ENCODE measurements around the gene HDAC4. TPM values are rescaled to one million over a fixed set of nuclear protein-coding genes. Genes with fewer than 3 reads are reported as not detected.

The HDAC4 gene
- total RNA-seq, 1 experiment from 2014 or later, result 44.4 TPM

GRCh38 chr2:239022437-239023260, 378.2 kb downstream of the HDAC4 start:
- H3K4me1 Mint-ChIP-seq, result peaks cover 7% of the 10 kb centered on the region
- CTCF ChIA-PET, result interaction anchor here (1.5 kb wide), 1 partner anchor 147 kb away, joined by 4 read pairs; no protein-coding TSS in a partner anchor
- TF ChIP-seq ZNF416 (CRISPR knock-in tag; IDR thresholded peaks at IDR 0.05), result no peak
- no peak for TF ChIP-seq PRRX2 (CRISPR knock-in tag; IDR thresholded peaks at IDR 0.05)
- no peak for TF ChIP-seq ZNF423 (CRISPR knock-in tag; IDR thresholded peaks at IDR 0.05)
- no peak for TF ChIP-seq RELA (CRISPR knock-in tag; IDR thresholded peaks at IDR 0.05; ENCODE audit: borderline replicate concordance)
- TF ChIP-seq KAT7 (CRISPR knock-in tag; IDR thresholded peaks at IDR 0.05; ENCODE audit: borderline replicate concordance), result no peak
- TF ChIP-seq, protein P1, sequence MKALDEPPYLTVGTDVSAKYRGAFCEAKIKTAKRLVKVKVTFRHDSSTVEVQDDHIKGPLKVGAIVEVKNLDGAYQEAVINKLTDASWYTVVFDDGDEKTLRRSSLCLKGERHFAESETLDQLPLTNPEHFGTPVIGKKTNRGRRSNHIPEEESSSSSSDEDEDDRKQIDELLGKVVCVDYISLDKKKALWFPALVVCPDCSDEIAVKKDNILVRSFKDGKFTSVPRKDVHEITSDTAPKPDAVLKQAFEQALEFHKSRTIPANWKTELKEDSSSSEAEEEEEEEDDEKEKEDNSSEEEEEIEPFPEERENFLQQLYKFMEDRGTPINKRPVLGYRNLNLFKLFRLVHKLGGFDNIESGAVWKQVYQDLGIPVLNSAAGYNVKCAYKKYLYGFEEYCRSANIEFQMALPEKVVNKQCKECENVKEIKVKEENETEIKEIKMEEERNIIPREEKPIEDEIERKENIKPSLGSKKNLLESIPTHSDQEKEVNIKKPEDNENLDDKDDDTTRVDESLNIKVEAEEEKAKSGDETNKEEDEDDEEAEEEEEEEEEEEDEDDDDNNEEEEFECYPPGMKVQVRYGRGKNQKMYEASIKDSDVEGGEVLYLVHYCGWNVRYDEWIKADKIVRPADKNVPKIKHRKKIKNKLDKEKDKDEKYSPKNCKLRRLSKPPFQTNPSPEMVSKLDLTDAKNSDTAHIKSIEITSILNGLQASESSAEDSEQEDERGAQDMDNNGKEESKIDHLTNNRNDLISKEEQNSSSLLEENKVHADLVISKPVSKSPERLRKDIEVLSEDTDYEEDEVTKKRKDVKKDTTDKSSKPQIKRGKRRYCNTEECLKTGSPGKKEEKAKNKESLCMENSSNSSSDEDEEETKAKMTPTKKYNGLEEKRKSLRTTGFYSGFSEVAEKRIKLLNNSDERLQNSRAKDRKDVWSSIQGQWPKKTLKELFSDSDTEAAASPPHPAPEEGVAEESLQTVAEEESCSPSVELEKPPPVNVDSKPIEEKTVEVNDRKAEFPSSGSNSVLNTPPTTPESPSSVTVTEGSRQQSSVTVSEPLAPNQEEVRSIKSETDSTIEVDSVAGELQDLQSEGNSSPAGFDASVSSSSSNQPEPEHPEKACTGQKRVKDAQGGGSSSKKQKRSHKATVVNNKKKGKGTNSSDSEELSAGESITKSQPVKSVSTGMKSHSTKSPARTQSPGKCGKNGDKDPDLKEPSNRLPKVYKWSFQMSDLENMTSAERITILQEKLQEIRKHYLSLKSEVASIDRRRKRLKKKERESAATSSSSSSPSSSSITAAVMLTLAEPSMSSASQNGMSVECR (CRISPR knock-in tag; IDR thresholded peaks at IDR 0.05; ENCODE audit: borderline replicate concordance), result no peak
- no peaks in the 10 kb centered on the region for H3K36me3 Mint-ChIP-seq
- DNase-seq (ENCODE audit: low spot score) (no peak), ATAC-seq (no peak)
- H3K27me3 Mint-ChIP-seq (ENCODE audit: low read depth), result no peaks in the 10 kb centered on the region; the same call in 1 of the 2 replicates
- H3K4me3 Mint-ChIP-seq, result no peak overlapping the region
- H3K9me3 Mint-ChIP-seq, result no peaks in the 10 kb centered on the region
- no peak overlapping the region for H3K27ac Mint-ChIP-seq
- POLR2A ChIA-PET, result no interaction called here

DNA sequence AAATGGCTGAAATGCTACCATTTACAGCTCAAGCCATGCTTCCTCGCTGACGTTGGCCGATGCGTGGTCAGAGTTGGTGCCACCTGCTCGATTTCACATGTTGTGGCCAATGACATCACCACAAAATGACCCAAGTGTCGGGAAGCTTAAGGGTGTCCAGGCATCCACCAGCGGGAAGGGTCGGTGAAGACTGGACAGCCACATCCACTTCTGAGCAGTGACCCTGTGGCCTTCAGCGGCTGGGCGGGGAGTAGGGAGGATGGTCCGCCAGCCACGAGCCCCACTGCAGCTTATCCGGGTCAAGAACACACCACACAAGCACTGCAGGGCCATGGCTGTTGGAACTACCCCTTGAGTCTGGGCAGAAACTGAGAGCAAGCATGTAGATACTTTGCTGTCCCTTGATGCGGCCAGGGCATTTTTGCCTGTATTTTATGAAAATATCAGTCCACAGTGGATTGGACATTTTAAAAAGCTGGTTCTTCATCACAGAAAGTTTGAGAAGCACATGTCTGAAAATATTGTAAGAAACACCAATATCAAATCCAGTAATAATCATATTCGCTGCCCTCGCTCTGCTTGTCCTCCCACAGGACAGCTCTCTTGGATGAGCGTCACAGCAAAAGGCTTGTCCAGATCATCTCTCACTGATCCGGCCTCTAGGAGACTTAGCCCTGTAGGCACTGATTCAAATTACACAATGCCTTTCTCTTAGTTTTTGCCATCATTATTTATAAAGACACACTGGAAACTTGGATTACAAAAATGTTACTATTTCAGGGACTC, 379.0 kb downstream of the HDAC4 start:
- Mint-ChIP-seq H3K4me1 (peaks cover 7% of the 10 kb centered on the region), H3K27ac (no peak overlapping the region), H3K9me3 (no peaks in the 10 kb centered on the region), H3K27me3 (ENCODE audit: low read depth) (no peaks in the 10 kb centered on the region; the same call in 1 of the 2 replicates), H3K36me3 (no peaks in the 10 kb centered on the region), H3K4me3 (no peak overlapping the region)
- CTCF ChIA-PET, result no interaction called here
- POLR2A ChIA-PET, result no interaction called here
- DNase-seq (ENCODE audit: low spot score) (no peak), ATAC-seq (no peak)
- TF ChIP-seq GTF2I (CRISPR knock-in tag; conservative IDR thresholded peaks at IDR 0.05) (no peak), ZNF138 (CRISPR knock-in tag; conservative IDR thresholded peaks at IDR 0.05) (no peak), TCF7 (CRISPR knock-in tag; IDR thresholded peaks at IDR 0.05; ENCODE audit: low read depth) (no peak), ZNF396 (CRISPR knock-in tag; IDR thresholded peaks at IDR 0.05; ENCODE audit: borderline replicate concordance) (no peak), FOXK1 (CRISPR knock-in tag; IDR thresholded peaks at IDR 0.05) (no peak), MYBL2 (CRISPR knock-in tag; IDR thresholded peaks at IDR 0.05) (no peak), NFATC4 (CRISPR knock-in tag; IDR thresholded peaks at IDR 0.05) (no peak), ZNF219 (CRISPR knock-in tag; IDR thresholded peaks at IDR 0.05; ENCODE audit: borderline replicate concordance) (no peak), PREB (CRISPR knock-in tag; IDR thresholded peaks at IDR 0.05; ENCODE audit: borderline replicate concordance) (no peak), MAX (CRISPR knock-in tag; IDR thresholded peaks at IDR 0.05) (no peak), SMAD4 (CRISPR knock-in tag; IDR thresholded peaks at IDR 0.05) (no peak), ZNF263 (CRISPR knock-in tag; IDR thresholded peaks at IDR 0.05; ENCODE audit: low read depth) (no peak), SMAD3 (CRISPR knock-in tag; IDR thresholded peaks at IDR 0.05; ENCODE audit: borderline replicate concordance) (no peak), ESRRA (CRISPR knock-in tag; IDR thresholded peaks at IDR 0.05; ENCODE audit: borderline replicate concordance) (no peak), NR1H2 (CRISPR knock-in tag; IDR thresholded peaks at IDR 0.05) (no peak)
- TF ChIP-seq, protein P2, sequence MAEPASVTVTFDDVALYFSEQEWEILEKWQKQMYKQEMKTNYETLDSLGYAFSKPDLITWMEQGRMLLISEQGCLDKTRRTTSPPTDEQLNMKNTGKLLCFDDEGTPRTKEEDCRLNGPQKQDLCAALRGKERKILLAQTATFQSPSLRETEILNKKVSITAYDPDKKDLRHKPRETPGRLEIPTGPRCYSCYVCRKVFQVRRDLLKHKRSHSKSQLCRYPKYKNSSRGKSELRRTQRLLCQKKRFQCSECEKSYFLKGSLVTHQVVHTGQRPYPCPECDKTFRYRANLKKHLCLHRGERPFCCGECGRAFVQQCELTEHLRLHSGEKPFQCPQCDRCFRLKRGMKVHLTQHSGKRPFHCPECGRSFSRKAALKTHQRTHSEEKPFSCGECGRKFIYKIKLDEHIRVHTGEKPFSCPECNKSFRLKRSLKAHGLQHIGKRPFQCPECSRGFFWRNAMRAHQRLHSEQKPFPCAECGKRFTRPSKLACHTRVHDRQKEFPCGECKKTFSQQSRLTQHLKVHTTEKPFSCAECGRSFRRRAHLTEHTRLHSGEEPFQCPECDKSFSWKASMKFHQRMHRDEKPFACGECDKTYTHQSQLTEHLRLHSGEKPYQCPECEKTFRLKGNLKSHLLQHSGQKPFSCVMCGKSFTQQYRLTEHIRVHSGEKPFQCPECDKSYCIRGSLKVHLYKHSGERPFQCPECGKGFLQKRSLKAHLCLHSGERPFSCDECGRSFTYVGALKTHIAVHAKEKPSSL (CRISPR knock-in tag; conservative IDR thresholded peaks at IDR 0.05), result no peak
- TF ChIP-seq, protein P3, sequence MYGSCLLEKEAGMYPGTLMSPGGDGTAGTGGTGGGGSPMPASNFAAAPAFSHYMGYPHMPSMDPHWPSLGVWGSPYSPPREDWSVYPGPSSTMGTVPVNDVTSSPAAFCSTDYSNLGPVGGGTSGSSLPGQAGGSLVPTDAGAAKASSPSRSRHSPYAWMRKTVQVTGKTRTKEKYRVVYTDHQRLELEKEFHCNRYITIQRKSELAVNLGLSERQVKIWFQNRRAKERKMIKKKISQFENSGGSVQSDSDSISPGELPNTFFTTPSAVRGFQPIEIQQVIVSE (CRISPR knock-in tag; IDR thresholded peaks at IDR 0.05; ENCODE audit: borderline replicate concordance), result no peak
- TF ChIP-seq, protein P4, sequence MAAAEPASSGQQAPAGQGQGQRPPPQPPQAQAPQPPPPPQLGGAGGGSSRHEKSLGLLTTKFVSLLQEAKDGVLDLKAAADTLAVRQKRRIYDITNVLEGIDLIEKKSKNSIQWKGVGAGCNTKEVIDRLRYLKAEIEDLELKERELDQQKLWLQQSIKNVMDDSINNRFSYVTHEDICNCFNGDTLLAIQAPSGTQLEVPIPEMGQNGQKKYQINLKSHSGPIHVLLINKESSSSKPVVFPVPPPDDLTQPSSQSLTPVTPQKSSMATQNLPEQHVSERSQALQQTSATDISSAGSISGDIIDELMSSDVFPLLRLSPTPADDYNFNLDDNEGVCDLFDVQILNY (CRISPR knock-in tag; IDR thresholded peaks at IDR 0.05), result no peak

All from WTC11 (cell line).